GM10847 (cell line): ENCODE results near the gene MON2.

ENCODE experiments used
- POLR2A ChIP-seq: IDR thresholded peaks from 2 replicates; pipeline ENCODE4 v1.6.1; 2011; ENCODE audit not compliant: insufficient read length; ENCODE audit errors: extremely low read depth

Gene MON2, protein sequence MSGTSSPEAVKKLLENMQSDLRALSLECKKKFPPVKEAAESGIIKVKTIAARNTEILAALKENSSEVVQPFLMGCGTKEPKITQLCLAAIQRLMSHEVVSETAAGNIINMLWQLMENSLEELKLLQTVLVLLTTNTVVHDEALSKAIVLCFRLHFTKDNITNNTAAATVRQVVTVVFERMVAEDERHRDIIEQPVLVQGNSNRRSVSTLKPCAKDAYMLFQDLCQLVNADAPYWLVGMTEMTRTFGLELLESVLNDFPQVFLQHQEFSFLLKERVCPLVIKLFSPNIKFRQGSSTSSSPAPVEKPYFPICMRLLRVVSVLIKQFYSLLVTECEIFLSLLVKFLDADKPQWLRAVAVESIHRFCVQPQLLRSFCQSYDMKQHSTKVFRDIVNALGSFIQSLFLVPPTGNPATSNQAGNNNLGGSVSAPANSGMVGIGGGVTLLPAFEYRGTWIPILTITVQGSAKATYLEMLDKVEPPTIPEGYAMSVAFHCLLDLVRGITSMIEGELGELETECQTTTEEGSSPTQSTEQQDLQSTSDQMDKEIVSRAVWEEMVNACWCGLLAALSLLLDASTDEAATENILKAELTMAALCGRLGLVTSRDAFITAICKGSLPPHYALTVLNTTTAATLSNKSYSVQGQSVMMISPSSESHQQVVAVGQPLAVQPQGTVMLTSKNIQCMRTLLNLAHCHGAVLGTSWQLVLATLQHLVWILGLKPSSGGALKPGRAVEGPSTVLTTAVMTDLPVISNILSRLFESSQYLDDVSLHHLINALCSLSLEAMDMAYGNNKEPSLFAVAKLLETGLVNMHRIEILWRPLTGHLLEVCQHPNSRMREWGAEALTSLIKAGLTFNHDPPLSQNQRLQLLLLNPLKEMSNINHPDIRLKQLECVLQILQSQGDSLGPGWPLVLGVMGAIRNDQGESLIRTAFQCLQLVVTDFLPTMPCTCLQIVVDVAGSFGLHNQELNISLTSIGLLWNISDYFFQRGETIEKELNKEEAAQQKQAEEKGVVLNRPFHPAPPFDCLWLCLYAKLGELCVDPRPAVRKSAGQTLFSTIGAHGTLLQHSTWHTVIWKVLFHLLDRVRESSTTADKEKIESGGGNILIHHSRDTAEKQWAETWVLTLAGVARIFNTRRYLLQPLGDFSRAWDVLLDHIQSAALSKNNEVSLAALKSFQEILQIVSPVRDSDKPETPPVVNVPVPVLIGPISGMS (N-terminal part only)

DNA sequence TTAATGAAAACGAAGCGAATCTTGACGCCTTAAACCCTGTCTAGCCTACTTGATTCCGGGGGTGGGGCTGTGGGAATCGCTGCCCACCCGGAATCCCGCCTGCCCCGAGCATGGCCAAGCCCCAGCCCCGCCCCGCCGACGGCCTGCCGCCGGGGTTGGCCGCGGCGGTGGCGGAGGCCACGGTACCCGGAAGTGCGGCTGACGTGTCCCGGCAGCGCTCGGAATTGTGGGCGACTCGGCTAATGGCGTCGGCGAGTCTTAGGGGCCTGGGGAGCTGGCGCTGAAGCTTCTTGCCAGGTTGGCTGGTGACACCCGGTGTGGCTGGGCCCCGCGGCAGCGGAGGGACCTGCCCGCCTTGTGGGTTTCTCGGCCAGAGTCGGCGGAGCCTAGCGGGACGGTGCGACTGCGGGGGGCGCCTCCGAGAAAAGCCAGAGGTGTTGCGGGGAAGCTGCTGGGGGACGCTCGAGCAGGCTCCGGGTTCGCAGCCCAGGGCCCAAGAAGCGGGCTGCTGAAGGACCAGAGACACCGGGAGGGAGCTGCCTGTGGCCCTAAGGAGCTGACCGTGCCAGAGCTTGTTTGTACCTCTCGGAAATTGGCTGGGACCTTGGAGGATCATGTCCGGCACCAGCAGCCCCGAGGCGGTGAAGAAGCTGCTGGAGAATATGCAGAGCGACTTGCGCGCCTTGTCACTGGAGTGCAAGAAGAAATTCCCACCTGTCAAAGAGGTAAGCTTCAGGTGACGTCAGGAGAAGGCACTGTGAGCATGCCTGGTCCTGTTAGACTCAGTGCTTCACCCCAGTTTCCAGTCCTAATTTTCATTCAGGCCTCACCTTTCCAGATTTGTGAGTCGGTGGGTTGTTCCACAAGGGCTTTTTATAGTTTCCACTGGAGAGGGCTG lies at the start of gene MON2:
MON2 (plus strand) TSS at position 233 of the 898 bp plus-strand sequence; CDS start at position 615, 382 bp downstream.
- peak; percentile 86 for TF ChIP-seq POLR2A

DNA sequence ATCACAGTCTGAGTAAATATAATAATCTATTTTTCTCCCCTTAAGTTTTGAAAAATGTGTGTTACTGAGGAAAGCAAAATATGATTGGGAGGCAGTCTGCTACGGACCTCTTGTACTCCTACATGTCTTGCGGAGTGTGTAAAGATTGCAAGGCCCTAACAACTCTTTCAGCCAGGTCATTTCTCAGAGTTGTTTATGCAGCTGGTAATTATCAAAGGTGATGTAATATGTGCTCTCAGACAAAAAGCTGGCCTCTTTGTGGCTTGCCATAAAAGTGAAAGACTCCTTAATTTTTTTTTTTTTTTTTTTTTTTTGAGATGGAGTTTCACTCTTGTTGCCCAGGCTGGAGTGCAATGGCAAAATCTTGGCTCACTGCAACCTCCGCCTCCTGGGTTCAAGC lies 40.5 kb upstream of the MON2 start:
- TF ChIP-seq POLR2A = no peak

GRCh38 chr12:62429457-62429856 lies 37.2 kb upstream of the MON2 start:
- TF ChIP-seq POLR2A = no peak

DNA sequence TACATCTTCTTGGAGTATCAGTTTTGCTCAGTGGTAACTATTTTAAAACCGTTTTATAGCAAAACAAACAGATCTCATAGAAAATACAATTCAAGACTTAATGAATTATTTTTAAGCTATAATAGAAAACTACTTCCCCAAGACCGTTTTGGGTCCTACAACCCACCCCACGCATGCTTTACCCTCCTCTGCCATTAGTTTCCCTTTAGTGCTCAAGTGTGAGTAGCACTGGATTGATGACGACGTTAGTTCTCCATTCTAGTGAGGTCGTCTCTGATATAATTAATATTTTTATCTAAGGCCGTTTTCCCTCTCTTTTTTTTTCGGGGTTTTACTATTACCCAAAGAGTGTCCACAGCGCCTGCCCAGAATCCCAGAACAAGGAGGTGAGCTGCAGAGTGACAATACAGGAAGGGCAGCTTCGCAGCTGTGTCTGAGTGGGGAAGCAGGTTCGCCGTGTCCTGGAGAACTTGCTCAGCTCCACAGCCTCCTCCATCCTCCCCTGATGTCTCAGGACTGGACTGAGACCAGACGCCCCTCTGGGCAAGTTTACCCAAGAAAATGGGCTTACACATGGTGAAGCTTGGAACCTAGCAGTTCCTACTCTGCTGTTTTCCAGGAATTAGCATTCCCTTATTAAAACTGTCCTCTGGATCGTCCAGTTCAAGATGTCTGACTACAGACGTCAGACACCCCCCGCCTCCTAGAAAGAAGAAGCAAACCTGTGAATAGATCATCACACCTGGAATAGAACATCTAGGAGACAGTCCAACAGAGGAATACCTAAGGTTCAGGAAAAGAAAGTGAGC lies 31.9 kb upstream of the MON2 start:
- no peak for TF ChIP-seq POLR2A

GRCh38 chr12:62435303-62436163 lies 31.1 kb upstream of the MON2 start:
- no peak for TF ChIP-seq POLR2A

DNA sequence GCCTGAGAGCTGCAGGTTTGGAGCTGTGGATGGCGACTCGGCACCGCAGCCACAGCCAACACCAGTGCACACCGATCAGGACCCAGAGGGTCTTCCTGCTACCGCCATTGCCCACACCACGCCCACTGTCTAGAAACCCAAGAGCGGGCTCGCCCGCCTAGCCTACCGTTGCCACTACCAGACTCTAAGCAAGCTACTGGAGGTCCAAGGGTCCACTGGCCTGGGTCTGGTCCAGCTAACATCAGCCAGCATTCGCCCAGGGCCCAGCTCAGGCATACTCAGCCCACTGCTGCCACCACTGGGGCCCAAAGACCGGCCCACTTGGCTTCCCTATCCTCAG lies 30.5 kb upstream of the MON2 start:
- TF ChIP-seq POLR2A = no peak

DNA sequence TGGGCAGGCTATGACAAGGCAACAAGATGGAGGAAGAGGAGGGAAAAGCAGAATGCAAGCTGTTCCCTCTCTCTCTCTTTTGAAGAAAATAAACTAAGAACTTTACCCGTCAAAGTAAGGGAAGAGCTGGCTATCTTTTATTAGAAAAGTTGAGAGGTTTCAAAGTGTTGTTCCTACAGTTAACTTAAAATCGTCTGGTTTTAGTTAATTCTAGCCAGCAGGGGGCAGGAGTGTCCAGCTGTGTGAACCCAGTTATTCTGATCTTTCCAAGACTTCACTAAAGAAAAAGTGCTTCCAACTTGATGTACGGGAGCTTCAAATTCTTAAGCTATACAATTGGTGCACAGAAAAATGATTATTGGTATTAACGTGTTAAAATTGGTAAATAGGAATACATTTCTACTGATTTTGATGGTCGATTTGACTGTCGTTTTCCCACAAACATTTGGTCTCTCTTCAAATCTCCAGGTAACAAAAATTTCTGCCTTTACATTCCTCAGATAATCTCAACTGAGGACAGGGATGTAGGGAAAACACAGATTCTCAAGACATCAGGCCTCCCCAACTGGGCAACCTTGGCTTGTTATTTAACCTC lies 28.4 kb upstream of the MON2 start:
- no peak for TF ChIP-seq POLR2A

- TF ChIP-seq POLR2A = no peak
Measured at GRCh38 chr12:62446754-62447452, 19.7 kb upstream of the MON2 start.

DNA sequence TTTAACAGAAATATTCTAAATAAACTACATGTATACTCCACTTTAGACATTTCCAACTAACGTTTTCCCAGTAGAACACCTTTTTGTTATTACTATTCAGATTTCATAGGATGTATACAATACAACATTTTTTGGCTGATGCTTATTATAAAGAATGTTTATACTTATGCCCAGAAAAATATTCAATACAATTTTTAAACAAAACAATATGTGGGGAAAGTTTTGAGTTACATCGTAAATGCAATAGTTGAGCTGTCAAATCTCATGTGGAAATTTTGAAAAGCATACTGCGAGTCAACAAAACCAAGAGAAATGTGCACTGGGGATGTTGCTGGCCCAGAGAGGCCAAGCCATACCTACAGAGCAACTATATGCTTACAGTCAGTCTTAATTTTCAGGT lies 18.2 kb upstream of the MON2 start:
- TF ChIP-seq POLR2A = no peak

DNA sequence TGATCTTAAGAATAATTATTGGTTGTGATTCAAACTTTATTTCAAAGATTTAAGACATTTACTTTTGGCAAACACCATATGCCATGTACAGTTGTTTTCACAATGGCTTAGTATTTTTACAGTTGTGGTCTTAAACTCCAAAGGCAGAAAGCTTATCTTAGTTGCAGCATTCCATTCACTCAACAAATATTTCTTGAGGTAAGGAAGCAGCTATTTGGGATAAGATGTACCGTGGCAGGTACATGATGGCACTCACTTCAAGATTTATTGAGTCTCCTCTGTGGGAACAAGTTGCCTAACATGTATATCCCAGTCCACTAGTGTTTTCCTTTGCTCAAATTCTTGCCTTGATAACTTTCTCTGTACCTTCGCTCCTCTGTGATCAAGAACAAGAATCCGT lies 8.0 kb upstream of the MON2 start:
- no peak for TF ChIP-seq POLR2A

DNA sequence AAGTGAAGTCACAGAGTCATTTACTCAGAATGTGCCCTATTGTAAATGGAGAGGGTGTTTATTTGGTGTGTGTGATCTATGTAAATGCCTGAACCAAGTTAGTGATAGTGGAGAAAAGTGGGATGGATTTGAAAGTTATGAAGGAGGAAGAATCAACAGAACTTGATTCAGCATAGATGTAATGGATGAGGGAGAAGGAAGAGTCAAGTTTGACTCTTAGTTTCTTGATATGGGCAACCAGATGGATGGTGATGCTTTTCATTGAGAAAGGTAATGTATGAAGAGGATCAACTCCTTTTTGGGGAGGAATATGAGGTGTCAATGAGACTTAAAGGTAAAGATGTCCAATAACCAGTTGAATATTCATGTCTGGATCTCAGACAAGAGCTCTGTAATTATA lies 6.7 kb upstream of the MON2 start:
- TF ChIP-seq POLR2A = no peak

GRCh38 chr12:62466018-62466593 lies 520 bp upstream of the MON2 start:
- TF ChIP-seq POLR2A = no peak
